ENCODE results near the gene SETD4.

GRCh38 chr21:36093512-36093911 is 33.2 kb upstream of the SETD4 start:
- TF ChIP-seq POLR2AphosphoS5 (IDR thresholded peaks at IDR 0.05) (no peak), POLR2A (IDR thresholded peaks at IDR 0.05) (no peak)

Data from prostate gland (tissue), 1 donor.